ENCODE data around the gene VAV2. TPM values are rescaled to one million over a fixed set of nuclear protein-coding genes. Genes with fewer than 3 reads are reported as not detected.

The VAV2 gene
- total RNA-seq, 6 experiments from 2014 or later: 17.6 to 24.5 (median 21.7) TPM

DNA sequence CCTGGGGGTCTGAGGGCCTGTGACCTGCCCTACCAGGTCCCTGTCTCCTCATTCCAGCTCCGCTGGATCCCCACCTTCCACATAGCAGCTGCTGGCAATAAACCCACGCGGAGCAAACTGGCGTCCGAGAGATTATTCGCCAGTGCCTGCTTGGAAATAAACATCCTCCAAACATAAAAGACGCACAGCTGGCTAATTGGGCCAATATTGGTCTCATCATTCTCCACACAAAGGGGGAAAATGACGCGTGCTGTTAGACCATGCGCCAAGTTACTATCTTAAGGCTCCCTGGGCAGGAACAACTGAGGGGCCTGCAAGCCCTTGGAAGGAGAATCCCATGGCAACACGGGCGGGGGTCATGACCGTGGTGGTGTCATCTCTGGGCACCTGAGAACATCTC lies 180.7 kb downstream of the VAV2 start:
- TF ChIP-seq, protein P1, sequence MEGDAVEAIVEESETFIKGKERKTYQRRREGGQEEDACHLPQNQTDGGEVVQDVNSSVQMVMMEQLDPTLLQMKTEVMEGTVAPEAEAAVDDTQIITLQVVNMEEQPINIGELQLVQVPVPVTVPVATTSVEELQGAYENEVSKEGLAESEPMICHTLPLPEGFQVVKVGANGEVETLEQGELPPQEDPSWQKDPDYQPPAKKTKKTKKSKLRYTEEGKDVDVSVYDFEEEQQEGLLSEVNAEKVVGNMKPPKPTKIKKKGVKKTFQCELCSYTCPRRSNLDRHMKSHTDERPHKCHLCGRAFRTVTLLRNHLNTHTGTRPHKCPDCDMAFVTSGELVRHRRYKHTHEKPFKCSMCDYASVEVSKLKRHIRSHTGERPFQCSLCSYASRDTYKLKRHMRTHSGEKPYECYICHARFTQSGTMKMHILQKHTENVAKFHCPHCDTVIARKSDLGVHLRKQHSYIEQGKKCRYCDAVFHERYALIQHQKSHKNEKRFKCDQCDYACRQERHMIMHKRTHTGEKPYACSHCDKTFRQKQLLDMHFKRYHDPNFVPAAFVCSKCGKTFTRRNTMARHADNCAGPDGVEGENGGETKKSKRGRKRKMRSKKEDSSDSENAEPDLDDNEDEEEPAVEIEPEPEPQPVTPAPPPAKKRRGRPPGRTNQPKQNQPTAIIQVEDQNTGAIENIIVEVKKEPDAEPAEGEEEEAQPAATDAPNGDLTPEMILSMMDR (IDR thresholded peaks at IDR 0.05): no peak
- H3K27ac Mint-ChIP-seq: no peak overlapping the region
- H3K36me3 Mint-ChIP-seq (ENCODE audit: low read depth): no peaks in the 10 kb centered on the region
- no peak for DNase-seq
- no peaks in the 10 kb centered on the region for H3K4me1 Mint-ChIP-seq (ENCODE audit: low read depth)
- H3K27me3 Mint-ChIP-seq (ENCODE audit: insufficient read depth): no peaks in the 10 kb centered on the region; the same call in 1 of the 2 replicates
- H3K4me3 Mint-ChIP-seq: no peak overlapping the region
- no peaks in the 10 kb centered on the region for H3K9me3 Mint-ChIP-seq

DNA sequence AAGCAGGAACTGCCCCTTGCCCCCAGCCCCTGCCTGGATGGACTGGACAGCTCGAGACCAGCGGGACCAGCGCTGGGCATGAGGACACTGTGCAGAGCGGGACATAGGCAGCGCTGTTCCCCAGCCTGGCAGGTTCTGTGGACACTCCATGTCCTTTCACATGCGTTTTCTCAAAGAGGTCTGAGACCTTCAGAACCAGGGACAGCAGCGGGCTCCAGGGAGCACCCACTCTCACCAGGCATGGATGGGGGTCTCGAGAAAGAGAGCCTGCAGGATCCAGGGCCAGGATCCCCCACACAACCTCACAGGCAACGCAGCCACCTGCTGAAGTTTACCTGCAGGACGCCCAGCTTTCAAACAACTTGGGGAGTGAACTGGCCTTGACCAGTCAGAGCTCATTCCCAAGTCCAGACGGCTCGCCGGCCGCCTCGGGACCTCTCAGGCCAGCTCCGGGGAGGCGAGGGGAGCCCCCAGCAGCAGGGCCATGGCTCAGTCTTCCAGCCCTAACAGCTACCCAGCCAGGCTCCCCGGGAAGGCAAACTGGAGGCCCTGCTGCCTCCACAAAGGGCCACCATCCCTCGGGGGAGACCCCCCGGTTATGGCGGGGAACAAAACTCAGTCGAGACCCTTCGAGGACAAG lies 181.4 kb downstream of the VAV2 start:
- no peak for DNase-seq
- Mint-ChIP-seq H3K27me3 (ENCODE audit: insufficient read depth) (no peaks in the 10 kb centered on the region; the same call in 1 of the 2 replicates), H3K9me3 (no peaks in the 10 kb centered on the region)

DNA sequence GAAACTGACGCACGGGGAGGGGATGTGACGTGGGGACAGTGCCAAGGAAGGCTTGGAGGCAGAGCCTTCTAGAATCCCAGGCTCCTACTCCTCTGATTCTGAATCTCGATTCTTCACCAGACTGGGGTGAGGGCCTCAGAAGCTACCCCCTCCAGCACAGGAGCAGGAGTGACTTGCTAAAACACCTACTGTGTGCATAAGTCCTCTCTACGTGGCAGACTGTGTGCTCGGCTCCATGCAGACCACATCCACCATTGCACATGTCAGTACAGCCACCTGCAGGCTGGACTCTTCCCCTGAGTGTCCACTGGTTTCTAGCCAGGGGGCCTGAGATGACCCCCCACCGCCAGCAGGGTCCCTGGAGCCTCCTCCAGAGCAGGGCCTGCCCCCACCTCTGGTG lies 182.8 kb downstream of the VAV2 start:
- Mint-ChIP-seq H3K27ac (no peak overlapping the region), H3K27me3 (ENCODE audit: insufficient read depth) (peaks cover 2% of the 10 kb centered on the region), H3K4me1 (ENCODE audit: low read depth) (no peaks in the 10 kb centered on the region), H3K4me3 (no peak overlapping the region), H3K9me3 (no peaks in the 10 kb centered on the region), H3K36me3 (ENCODE audit: low read depth) (no peaks in the 10 kb centered on the region)
- TF ChIP-seq, protein P1 (IDR thresholded peaks at IDR 0.05): no peak
- no peak for DNase-seq

More for the DNA sequence above, 181.4 kb downstream of the VAV2 start:
- H3K4me3 Mint-ChIP-seq: no peak overlapping the region
- H3K27ac Mint-ChIP-seq: no peak overlapping the region
- H3K4me1 Mint-ChIP-seq (ENCODE audit: low read depth): no peaks in the 10 kb centered on the region
- TF ChIP-seq, protein P1 (IDR thresholded peaks at IDR 0.05): no peak
- no peaks in the 10 kb centered on the region for H3K36me3 Mint-ChIP-seq (ENCODE audit: low read depth)

DNA sequence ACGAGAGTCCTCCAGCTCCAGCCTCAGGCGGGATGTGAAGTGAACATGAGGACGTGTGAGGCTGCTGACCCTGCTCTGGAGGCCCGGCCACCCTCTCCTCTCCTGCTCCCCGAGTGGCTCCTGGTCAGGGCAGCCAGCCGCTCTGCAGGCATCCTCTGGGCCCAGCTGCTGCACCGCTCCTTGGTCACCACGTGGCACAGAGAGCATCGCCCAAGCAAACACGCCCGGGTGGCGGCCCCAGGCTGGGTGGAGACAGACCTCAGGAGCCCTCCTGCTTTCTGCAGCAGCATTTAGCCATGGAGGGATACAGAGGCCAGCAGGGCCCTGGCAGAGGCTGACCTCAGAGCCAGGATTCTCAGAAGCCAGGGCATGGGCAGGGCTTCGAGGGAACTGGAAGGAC lies 184.3 kb downstream of the VAV2 start:
- no peak overlapping the region for H3K27ac Mint-ChIP-seq
- peaks cover 2% of the 10 kb centered on the region for H3K27me3 Mint-ChIP-seq (ENCODE audit: insufficient read depth)
- no peak for DNase-seq
- H3K4me3 Mint-ChIP-seq: no peak overlapping the region
- H3K9me3 Mint-ChIP-seq: no peaks in the 10 kb centered on the region
- H3K36me3 Mint-ChIP-seq (ENCODE audit: low read depth): no peaks in the 10 kb centered on the region
- H3K4me1 Mint-ChIP-seq (ENCODE audit: low read depth): peaks cover 9% of the 10 kb centered on the region
- TF ChIP-seq, protein P1 (IDR thresholded peaks at IDR 0.05): no peak

DNA sequence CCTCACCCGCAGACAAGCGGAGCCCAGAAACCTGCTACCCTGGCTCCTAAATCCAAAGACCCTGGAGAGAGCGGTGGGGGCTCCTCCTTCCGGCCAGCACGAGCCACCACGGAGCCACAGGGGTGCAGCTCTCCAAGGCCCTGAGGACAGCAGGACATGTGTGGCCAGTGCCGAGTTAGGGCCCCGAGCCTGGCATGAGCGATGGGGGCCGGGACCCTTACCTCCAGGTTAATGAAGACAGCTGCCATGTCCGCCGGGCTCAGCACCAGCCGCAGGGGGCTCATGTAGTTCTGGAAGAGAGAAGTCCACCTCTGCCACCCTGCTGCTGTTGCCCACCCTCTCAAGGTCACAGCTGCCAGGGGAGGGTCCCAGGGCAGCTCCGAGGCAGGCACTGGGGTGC lies 185.1 kb downstream of the VAV2 start:
- Mint-ChIP-seq H3K27ac (no peak overlapping the region), H3K9me3 (no peaks in the 10 kb centered on the region), H3K4me3 (no peak overlapping the region), H3K4me1 (ENCODE audit: low read depth) (peaks cover 9% of the 10 kb centered on the region), H3K36me3 (ENCODE audit: low read depth) (no peaks in the 10 kb centered on the region), H3K27me3 (ENCODE audit: insufficient read depth) (peaks cover 2% of the 10 kb centered on the region)
- TF ChIP-seq, protein P1 (IDR thresholded peaks at IDR 0.05): no peak
- no peak for DNase-seq
